Activated T-cell treated with anti-CD3 and anti-CD28 coated beads, Interleukin-2, amount 50 U/mL, for 72 hours (primary cell): ENCODE results near the gene BCCIP. TPM values are rescaled to one million over a fixed set of nuclear protein-coding genes. Genes with fewer than 3 reads are reported as not detected.

ENCODE experiments used
- ATAC-seq, 2 donors: fragments of 150-1000 bp; cut with Tn5 transposase; replicated peaks in 1 of 2; 2 replicates each; pipeline ENCODE4 v1.10.0; 2021; ENCODE audit warnings: moderate library complexity in 2 of 2, mild to moderate bottlenecking in 1 of 2
- DNase-seq, 2 donors: peaks; one replicate each; pipeline ENCODE4 v3.0.0; 2021 to 2022; ENCODE audit warnings: mixed read lengths in 1 of 2
- H3K27ac Mint-ChIP-seq: one replicate; pipeline ENCODE4 v1.8.0; 2022; ENCODE audit warnings: mild to moderate bottlenecking, moderate library complexity, mixed read lengths
- H3K27me3 Mint-ChIP-seq: one replicate; pipeline ENCODE4 v1.8.0; 2022; ENCODE audit warnings: low read depth, mixed read lengths
- H3K36me3 Mint-ChIP-seq, 2 donors: one replicate each; pipeline ENCODE4 v1.8.0; 2022; ENCODE audit warnings: mixed read lengths in 2 of 2, mild to moderate bottlenecking in 1 of 2; ENCODE audit not compliant: insufficient read depth in 2 of 2
- H3K4me1 Mint-ChIP-seq: one replicate; pipeline ENCODE4 v1.8.0; 2022; ENCODE audit warnings: low read depth, mixed read lengths
- H3K4me3 Mint-ChIP-seq, 2 donors: one replicate each; pipeline ENCODE4 v1.8.0; 2022; ENCODE audit warnings: mild to moderate bottlenecking in 2 of 2, mixed read lengths in 2 of 2, moderate library complexity in 2 of 2
- H3K9me3 Mint-ChIP-seq, 2 donors: one replicate each; pipeline ENCODE4 v1.8.0; 2022; ENCODE audit warnings: mixed read lengths in 2 of 2
- total RNA-seq, 2 donors: library from RNA; stranded (reverse); gene quantifications; one replicate each; pipeline ENCODE4 v1.2.3, GENCODE V29; 2022

BCCIP gene
- total RNA-seq, 2 donors from 2014 or later: 56.8 to 72.6 TPM

DNA sequence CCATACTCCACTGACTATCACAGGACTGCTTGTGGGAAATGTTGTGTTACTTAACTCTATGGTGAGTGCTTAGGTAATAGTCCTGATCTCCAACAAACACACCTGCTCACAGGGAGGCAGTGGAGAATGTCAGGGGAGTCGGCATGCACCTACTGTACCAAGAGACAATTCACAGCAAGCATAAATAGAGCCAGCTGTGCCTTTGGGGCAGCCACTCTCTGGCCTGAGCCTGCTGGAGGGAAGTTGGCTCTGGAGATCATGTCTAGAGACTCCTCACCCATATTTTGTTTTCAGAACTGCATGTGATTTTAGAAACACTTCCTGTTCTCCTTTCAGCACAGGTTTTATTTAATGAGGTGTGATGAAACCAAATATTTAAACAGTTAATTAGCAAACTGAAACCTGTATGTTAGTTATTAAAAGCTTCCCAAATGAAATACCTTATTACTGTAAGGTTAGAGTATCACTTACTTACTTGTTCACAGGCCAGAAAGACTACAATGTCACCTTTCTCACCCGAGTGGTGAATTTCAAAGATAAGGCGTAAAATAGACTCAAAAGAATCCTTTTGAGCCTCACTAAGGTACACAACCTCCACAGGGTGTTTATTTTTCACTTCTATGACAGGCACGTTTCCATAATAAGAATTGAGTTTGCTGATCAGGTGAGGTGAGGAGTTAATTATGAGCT lies 35.9 kb downstream of the BCCIP start:
- Mint-ChIP-seq H3K9me3 (no peaks in the 10 kb centered on the region), H3K27ac (no peak overlapping the region), H3K27me3 (no peaks in the 10 kb centered on the region), H3K36me3 (no peaks in the 10 kb centered on the region), H3K4me3 (no peak overlapping the region), H3K4me1 (no peaks in the 10 kb centered on the region)
- DNase-seq (no peak), ATAC-seq (no peak)

DNA sequence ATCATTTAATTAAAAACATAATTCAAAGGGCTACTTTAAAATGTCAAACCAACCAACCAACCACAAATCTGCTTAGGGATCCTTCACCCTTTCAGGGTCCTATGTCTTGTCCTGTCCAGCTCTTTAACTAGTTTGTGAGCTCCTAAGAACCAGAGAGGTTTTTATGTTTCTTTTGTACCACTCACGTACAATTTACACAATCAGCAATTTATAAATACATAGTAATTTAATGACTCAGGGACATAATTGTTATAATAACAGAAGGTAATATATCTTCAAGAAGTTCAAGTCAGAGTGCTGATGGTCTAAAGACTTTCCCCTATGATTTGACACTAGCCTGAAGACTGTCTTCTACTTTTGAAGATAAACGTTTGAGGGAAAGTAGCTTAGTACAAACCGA lies 41.8 kb downstream of the BCCIP start:
- Mint-ChIP-seq H3K4me1 (no peaks in the 10 kb centered on the region), H3K36me3 (no peaks in the 10 kb centered on the region), H3K27me3 (no peaks in the 10 kb centered on the region), H3K27ac (no peak overlapping the region), H3K9me3 (no peaks in the 10 kb centered on the region), H3K4me3 (no peak overlapping the region)
- DNase-seq (no peak), ATAC-seq (no peak)

DNA sequence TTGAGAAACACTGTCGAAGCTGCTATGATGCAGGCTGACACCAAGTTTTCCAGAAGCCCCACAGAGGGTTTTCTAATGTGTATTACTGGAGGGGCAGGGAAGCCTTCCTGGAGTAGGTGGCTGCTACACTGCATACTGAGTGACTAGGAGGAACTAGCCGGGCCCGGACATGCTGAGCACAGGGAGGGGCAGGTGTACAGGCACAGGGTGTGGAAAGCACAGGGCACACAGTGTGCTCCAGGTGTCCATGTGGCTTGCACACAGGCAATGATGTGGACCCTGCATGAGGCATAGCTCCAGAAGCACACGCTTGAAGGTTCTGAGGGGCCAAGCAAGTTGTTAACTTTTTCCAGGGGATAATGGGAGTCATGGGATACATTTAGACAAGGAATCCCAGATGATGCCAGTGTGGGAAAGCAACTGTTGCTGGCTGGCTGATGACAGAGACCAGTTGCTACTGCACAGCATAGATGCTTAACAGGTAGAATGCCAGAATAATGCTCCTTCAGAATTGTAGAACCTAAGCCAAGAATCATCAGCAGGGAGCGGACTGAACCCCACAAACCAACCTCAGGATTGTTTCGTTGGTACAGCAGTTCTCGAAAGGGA lies 43.2 kb downstream of the BCCIP start:
- H3K36me3 Mint-ChIP-seq: no peaks in the 10 kb centered on the region
- H3K9me3 Mint-ChIP-seq: no peaks in the 10 kb centered on the region
- H3K27me3 Mint-ChIP-seq: no peaks in the 10 kb centered on the region
- no peak for DNase-seq
- ATAC-seq: no peak
- H3K4me3 Mint-ChIP-seq: no peak overlapping the region
- no peaks in the 10 kb centered on the region for H3K4me1 Mint-ChIP-seq
- no peak overlapping the region for H3K27ac Mint-ChIP-seq

DNA sequence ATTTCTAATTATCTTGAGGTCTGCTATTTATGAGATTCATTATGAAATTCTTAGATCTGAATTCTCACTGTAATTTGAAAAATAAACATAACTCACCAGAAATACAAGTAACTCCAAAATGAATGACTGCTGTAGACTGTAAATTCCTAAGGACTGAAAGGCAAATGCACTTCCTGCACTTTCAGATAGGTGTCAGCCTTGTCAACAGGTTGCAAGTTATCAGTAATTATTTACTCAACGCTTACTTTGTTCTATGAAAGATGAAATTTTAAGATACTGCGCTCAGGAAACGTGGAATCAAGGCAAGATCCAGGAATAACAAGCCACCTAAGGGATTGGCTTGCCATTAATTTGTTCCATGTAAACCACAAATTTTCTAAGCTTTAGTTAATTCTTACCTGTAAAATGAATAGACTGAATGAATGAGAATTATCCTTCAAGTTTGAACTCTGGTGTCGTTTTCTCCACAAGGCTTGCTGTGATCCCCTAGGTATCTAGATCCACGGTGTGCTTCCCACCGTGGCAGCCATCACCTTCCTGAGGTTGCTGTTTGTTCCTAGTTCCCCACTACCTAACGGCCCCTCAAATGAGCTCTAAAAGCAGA lies 45.1 kb downstream of the BCCIP start:
- no peak for ATAC-seq

DNA sequence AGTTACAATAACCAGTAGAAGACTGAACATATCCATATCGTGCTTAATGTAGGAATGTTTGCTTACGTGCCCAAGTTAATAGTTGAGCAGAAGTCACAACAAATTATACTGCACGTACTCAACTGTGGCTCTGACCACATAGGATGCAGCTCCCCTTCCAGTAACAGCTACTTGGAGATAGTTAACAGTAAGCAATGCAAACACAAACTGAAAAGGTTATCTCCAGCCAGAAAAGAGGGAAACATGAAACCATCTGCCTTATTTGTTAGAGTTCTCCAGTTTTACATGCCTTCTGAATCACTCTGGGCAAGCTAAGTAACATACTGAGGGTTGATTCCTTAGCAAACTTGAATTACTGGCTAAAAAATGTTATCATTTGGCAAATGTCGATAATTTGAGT lies 48.0 kb downstream of the BCCIP start:
- Mint-ChIP-seq H3K27ac (no peak overlapping the region), H3K36me3 (peaks cover 5 to 7% of the 10 kb centered on the region in 2 donors), H3K4me3 (no peak overlapping the region), H3K27me3 (no peaks in the 10 kb centered on the region), H3K4me1 (no peaks in the 10 kb centered on the region), H3K9me3 (no peaks in the 10 kb centered on the region)
- ATAC-seq (no peak), DNase-seq (no peak)

More for the DNA sequence above, 45.1 kb downstream of the BCCIP start:
- Mint-ChIP-seq H3K9me3 (no peaks in the 10 kb centered on the region), H3K4me1 (no peaks in the 10 kb centered on the region), H3K4me3 (no peak overlapping the region), H3K27ac (no peak overlapping the region), H3K27me3 (no peaks in the 10 kb centered on the region), H3K36me3 (no peaks in the 10 kb centered on the region)
- DNase-seq: peak in 1 of 2 donors; percentile 6

DNA sequence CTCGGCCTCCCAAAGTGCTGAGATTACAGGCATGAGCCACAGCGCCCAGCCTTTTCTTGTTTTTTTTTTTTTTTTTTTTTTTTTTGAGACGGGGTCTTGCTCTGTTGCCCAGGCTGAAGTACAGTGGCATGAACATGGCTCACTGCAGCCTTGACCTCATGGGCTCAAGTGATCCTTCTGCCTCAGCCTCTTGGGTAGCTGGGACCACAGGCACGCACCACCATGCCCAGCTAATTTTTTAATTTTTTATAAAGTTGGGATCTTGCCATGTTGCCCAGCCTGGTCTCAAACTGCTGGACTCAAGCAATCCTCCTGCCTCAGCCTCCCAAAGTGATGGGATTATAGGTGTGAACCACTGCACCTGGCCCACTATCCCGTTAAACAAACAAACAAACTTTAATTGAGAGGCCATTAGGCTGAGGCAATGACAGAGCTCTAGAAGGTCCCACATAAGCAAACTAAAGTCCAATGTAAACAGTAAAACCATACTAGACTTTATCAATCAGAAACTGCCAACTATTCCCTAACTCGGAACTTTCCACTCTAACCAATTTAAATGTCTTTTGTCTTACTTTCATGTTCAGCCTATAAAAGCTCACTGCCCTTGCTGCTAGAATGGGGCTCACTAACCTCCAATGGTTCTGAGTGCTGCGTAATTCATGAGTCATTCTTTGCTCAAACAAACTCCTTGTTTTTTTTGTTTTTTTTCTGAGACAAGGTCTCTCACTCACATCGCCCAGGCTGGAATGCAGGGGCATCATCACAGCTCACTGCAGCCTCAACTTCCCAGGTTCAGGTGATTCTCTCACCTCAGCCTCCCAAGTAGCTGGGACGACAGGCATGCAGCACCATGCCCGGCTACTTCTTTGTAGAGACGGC lies 55.9 kb downstream of the BCCIP start:
- Mint-ChIP-seq H3K4me3 (no peak overlapping the region), H3K4me1 (no peaks in the 10 kb centered on the region), H3K27me3 (no peaks in the 10 kb centered on the region), H3K9me3 (no peaks in the 10 kb centered on the region), H3K27ac (no peak overlapping the region), H3K36me3 (peaks cover 10 to 13% of the 10 kb centered on the region in 2 donors)
- ATAC-seq: no peak
- no peak for DNase-seq

DNA sequence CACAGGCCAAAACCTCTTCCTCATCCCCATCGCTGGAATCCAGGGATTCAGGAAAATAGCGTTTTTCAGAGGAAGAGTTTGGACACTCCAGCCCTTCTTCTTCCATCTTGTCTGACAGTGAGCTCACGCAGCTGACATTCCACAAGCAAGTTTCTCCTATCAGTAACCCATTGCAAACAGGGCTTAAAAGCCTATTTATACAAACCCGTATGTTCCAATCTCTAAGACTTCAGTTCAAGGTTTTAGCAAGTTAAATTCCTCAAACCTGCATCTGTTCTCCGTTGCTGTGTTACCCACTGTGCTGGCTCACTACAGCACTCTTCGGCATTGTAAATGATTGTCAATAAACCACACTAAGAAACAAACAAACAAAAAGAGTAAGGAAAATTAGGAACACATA lies 57.4 kb downstream of the BCCIP start:
- Mint-ChIP-seq H3K27ac (no peak overlapping the region), H3K36me3 (peaks cover 8 to 11% of the 10 kb centered on the region in 2 donors), H3K9me3 (no peaks in the 10 kb centered on the region), H3K4me1 (no peaks in the 10 kb centered on the region), H3K4me3 (no peak overlapping the region), H3K27me3 (no peaks in the 10 kb centered on the region)
- ATAC-seq (no peak), DNase-seq (no peak)

DNA sequence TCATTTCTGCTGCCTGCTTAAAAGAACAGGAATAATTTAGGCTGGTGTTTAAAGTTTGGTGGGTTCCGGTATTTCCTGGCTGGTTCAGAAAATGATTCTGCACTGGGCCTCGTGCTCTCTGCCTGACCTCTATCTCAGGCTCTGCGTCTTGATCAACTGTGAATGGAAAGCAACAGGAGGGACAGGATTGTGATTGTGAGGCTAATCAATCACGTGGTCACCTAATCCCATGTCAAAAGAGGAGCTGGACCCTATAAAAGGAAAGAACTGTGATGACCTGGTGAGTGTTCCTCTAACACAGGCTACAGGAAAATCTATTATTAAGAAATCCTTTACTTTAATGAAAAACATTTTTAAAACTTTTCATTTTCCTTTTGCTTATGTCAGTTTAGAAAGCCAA lies 57.8 kb downstream of the BCCIP start, which contains the start of gene DHX32:
Gene DHX32 (minus strand): TSS at position 101 of the 400 bp plus-strand sequence. CDS start 468 bp downstream, outside the sequence.
- DNase-seq (no peak), ATAC-seq (no peak)
- H3K27ac Mint-ChIP-seq: no peak within 1 kb of the TSS
- no peaks in the 10 kb centered on the region for H3K4me1 Mint-ChIP-seq
- no peaks in the 10 kb centered on the region for H3K9me3 Mint-ChIP-seq
- peaks cover 6 to 7% of the 10 kb centered on the region in 2 donors for H3K36me3 Mint-ChIP-seq
- no peak within 1 kb of the TSS for H3K4me3 Mint-ChIP-seq
- H3K27me3 Mint-ChIP-seq: no peaks in the 10 kb centered on the region

DNA sequence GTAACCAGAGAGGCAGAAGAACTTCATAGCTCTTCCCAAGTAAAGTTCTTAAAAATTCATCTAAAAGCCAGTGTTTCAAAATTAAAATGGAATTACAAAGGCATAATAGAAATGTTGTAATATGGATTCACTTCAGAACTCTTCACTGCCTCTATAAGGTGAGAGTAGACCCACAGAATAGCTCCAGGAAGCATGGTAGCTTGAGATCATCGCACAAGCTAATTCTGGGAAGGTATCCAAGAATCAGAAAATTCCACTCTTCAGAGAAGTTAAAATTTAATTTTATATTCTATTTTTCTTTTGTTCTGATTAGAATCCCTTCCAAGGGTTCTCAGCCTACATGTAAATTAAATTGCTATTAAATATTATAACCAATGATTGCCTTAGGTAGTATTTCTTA lies 59.2 kb downstream of the BCCIP start:
- Mint-ChIP-seq H3K36me3 (peaks cover 3 to 6% of the 10 kb centered on the region in 2 donors), H3K9me3 (no peaks in the 10 kb centered on the region), H3K27ac (no peak overlapping the region), H3K4me1 (no peaks in the 10 kb centered on the region), H3K4me3 (no peak overlapping the region), H3K27me3 (no peaks in the 10 kb centered on the region)
- ATAC-seq: no peak
- no peak for DNase-seq

DNA sequence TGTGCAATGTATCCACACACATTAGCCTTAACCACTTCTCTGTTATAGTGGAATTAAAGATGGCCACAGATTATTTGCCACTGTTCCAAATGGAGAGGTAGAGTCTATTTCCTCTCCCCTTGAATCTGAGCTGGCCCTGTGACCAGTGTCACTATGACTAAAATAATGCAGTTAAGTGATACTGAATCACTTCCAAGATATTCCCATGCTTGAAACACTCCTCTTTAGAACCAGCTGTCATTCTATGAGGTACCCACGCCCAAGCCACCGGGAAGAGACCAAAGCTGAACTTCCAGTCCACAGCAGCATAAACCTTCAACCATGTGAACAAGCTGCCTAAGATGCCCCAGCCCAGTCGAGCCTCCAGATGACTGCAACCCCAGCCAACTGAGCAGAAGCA lies 59.9 kb downstream of the BCCIP start:
- H3K4me1 Mint-ChIP-seq: no peaks in the 10 kb centered on the region
- H3K27ac Mint-ChIP-seq: no peak overlapping the region
- H3K9me3 Mint-ChIP-seq: no peaks in the 10 kb centered on the region
- no peak for DNase-seq
- H3K4me3 Mint-ChIP-seq: no peak overlapping the region
- no peaks in the 10 kb centered on the region for H3K27me3 Mint-ChIP-seq
- no peak for ATAC-seq
- peaks cover 3 to 6% of the 10 kb centered on the region in 2 donors for H3K36me3 Mint-ChIP-seq
